Dermis microvascular lymphatic vessel endothelial cell (primary cell): Measurements from ENCODE around the gene NPAS2. TPM values are rescaled to one million over a fixed set of nuclear protein-coding genes. Genes with fewer than 3 reads are reported as not detected.

Experiments used
- DNase-seq, 2 donors: peaks; one replicate each; pipeline versions ENCODE4 v3.0.0 to v3.0.0-alpha.2; 2010; ENCODE audit warnings: low read depth in 2 of 2
- total RNA-seq: library from RNA; depleted of rRNA; stranded (reverse); fragments of >200 nt; gene quantifications from 2 replicates; pipeline ENCODE4 v1.2.1, GENCODE V29; 2014

The NPAS2 gene
- total RNA-seq, 1 donor from 2014 or later: 4.9 TPM

DNA sequence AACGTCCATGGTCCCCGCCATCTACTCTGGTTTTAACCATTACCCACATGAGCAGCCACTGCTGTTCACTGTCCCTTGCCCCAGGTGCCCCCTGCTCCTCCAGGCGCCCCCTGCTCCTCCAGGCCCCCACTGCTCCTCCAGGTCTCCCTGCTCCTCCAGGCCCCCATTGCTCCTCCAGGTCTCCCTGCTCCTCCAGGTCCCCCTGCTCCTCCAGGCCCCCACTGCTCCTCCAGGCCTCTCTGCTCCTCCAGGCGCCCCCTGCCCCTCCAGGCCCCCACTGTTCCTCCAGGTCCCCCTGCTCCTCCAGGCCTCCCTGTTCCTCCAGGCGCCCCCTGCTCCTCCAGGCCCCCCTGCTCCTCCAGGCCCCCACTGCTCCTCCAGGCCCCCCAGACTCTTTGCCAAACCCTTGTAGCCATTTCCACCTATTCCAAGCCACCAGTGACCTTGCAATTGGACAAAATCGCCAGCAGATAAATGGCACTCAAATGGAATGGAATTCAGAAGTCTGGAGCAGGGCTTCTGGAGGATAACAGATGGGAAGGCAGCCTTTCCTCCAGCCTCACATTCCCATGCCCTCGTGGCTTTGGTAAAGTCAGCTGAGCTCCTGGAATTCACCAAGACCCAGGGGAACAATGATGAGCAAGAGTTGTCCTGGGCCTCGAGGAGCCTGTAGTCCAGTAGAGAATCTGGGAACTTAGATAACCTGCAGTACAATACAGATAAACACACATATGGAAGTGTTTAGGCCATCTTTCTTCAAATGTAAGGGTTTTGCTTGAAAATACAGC, 168.9 kb downstream of the NPAS2 start:
- DNase-seq: no peak

DNA sequence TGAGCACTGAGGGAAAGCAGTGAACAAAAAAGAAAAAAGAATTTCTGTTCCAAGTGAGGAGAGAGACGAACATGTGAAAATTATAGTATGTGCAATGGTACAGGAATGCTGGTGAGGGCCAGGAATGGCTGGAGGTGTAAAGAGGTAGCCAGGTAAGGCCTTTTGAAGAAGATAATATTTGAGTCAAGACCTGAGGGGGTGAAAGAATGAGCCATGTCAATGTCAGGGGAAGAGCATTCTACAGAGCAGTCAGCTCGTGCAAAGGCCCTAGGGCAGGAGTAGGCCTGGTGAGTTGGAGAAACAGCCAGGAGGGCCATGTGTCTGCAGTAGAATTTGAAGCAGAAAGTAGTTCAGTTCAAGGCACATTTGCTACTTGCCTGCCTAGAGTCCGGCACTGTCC, 169.7 kb downstream of the NPAS2 start:
- no peak for DNase-seq

DNA sequence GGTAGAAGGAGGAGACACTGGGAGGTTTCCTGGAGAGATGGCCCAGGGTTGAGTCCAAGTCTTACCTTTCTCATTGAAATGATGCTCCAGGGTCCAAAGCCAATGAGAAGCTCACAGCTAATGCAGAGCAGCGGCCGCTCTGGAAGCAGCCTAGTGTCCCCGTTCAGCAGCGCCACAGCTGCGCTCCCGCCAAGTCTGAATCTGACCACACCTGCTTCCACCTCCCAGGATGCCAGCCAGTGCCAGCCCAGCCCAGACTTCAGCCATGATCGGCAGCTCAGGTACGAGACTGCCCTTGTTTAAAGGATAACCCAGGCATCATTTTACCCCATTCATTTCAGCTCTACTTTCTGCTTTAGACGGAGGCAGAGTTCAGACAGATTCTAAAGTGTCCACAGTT, 170.2 kb downstream of the NPAS2 start:
- no peak for DNase-seq

DNA sequence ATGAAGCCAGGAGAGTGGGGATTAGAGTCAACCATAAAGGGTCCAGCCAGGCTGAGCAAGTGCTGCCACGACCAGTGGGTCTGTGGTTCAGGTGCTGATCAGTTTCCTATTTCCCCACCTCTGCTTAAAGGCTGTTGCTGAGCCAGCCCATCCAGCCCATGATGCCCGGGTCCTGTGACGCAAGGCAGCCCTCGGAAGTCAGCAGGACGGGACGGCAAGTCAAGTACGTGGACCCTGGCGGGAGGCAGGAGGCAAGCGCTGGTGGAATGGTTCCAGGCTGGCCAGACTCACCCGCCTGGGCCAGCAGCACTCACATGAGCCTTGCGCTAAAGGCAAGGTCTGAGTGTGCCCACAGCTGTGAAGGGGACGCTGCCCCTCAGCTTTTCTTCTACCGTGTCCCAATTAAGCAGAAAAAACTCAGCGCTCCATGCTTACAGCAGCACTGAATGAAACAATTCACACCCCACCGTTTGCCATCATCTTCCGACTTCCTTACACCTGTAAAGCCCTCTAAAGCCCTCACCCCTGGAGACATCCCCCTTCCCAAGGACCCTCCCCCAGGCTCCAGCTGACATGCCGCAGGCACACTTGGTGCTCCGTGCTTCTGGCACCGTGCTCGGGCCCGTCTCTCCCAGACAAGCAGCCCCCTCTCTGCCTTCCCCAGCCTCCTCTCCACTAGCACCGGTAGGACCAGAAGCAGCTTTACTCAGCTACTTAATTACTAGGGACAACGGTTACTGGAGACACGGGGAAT, 170.9 kb downstream of the NPAS2 start:
- DNase-seq: no peak

DNA sequence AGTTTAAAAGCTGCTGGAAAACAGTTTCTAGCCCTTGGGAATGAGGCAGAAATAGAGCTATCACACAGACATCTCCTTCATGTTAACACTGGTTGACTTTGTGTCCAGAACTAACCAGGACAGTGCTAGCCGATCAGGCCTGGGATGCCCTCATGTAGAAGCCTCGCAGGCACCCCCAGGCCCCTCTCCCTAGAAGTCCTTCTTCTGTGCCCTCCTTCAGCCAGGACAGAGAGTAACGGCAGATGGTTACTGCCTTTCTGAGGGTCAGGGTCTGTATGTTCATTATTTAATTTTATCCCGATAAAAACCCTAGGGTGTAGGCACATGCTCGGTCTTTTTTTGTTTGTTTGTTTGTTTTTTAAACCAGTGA, 171.4 kb downstream of the NPAS2 start:
- no peak for DNase-seq

DNA sequence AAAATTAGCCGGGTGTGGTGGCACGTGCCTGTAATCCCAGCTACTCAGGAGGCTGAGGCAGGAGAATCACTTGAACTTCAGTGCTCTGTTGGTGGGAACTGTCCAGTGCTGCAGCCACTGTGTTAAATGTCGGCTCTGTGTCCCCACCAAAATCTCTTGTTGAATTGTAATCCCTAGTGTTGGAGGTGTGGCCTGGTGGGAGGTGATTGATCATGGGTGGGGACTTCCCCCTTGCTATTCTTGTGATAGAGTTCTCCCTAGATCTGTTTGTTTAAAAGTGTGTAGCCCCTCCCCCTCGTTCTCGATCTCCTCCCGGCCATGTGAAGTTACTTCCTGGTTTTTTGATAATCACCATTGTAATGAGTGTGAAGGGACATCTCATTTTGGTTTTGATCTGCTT, 172.3 kb downstream of the NPAS2 start:
- DNase-seq: no peak

DNA sequence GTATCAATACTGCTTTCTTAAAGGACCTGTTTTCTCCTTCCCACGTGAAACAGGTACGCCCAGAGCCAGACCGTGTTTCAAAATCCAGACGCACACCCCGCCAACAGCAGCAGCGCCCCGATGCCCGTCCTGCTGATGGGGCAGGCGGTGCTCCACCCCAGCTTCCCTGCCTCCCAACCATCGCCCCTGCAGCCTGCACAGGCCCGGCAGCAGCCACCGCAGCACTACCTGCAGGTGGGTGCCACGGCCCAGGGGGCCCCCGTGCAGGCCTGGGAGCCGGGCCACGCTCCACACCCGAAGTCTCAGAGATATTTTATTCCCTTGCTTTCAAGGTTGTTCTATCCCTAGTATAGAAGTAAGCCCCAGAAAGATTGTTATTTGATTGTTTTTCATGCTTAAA, 173.4 kb downstream of the NPAS2 start:
- no peak for DNase-seq

DNA sequence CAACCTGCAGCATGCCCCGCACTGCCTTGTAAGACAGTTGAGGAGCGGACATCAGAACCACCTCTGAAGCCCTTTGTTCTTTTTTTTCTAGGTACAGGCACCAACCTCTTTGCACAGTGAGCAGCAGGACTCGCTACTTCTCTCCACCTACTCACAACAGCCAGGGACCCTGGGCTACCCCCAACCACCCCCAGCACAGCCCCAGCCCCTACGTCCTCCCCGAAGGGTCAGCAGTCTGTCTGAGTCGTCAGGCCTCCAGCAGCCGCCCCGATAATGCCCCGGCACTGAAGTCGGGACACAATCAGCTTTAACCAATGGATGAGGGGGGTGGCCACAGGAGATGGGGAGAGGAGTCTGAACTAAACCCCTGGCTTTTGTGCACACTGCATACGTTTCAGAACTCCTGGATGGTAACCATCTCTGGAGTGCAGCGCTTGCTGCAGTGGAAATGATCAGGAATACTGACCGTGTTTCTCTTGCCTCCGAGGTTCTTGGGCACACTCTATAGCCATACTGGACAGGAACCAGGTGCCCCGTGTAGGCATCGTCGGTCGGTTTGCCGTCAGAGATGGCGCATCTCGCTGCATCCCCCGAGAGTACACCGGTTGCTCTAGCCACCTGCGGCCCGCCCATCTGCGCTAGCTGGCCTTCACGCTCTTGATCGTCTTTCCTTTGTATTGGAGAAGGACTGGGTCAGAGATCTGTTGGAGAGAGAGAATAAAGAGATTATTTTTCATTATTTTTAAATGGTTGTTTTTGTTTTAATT, 175.6 kb downstream of the NPAS2 start:
- DNase-seq: no peak

DNA sequence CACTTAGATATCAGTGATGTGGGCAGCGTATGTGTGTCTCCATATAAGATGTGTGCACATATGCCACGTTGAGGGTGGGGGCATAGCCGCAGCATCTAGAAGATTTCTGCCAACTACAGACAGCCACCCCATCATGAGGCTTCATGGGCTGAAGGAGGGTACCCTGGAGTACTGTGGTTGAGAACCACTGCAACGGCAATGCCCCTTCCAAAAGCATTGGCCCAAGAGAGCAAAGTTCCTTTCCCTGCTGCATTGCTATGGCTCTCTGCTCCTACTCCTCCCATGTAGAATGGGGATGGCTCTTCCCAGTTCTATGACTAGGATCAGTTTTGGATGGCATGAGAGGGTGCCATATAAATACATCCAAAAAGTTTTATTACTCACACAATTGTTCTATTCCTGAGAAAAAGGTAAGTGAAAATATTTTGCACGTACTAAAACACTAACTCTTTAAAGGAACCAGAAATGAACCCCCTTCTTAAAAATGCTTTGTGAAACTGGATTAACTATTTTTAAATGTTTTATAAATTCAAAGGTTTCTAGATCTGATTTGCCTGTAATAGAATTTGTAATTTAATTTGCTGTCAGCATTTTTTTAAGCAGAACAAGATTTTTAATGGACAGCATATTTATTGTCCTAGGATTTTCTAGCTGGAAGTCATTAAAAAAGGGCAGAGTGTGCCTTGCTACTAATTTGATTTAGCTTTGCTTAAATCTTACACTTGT, 177.7 kb downstream of the NPAS2 start:
- no peak for DNase-seq

DNA sequence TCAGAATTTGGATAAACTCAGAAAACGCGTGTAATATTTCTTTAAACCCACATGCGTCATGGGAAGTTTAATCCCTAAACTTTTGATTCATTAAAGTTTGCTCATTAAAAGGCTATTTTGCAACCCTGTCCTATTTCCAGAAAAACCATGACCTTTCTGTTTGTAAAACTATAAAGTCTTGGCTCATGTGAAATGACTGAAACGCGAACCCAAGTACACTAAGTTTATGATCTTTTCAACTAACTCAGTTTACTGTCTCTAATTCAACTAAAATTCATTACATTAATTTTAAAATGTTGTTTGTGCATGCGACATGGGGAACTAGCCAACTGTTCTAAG, 178.3 kb downstream of the NPAS2 start:
- no peak for DNase-seq

DNA sequence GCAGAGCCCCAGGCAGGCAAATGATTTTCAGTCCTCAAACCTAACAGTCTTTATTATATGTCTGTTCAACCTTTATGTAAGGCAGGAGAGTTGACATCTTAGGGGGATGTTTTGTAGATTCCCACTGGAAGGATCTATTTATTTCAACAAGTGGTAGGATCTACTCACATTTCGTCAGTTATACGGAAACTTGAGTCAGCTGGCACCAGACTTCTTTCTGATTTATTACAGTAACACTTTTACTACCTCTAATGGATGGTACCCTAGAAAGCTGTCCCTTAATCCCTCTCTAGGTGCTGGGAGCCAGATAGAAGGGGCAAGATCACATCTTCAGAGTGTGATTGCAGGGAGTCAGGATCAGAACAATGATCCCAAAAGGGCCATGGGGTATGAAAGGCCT, 180.1 kb downstream of the NPAS2 start:
- no peak for DNase-seq

DNA sequence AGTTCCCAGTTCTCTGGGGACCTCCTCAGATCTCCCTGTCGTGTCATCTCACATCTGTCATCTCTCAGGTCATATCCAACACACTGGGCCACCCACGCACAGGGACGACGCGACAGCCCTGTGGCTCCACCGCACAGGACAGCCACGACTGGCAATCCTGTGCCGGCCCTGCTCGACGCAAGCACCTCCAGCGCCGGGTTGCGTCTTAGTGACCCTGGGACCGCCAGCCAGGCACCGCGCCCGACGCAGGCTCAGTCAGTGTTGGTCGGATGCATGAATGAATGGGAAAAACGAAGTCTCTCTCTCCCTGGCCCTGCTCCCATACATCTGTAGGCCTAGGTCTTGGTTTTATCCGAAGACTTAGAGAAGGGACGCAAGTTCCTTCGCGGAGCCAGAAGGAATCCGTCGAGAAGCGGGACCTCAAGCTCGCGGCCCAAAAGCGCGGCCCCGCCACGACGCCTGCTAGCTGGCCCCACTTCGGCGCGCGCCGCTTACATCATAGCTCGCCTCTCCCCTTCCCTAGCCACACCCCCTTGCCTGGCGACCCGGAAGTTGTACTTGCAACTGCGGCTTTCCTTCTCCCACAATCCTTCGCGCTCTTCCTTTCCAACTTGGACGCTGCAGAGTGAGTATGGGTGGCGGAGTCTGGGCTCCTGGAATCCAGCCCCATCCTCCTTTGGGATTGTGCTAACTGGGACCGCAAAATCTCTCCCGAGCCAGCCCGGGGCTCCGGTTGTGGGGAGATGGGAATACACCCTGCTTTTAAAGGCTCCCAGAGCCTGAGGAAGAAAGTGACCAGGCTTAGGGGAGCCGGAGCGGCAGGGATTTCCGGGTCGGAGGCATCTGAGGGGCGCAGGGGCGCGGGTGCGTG, 182.0 kb downstream of the NPAS2 start, which contains the start of gene RPL31:
Gene RPL31 (plus strand): TSS at position 599 of the 871 bp plus-strand sequence. CDS start 413 bp downstream, outside the sequence.
- peak; percentile 94 to 97 for DNase-seq

DNA sequence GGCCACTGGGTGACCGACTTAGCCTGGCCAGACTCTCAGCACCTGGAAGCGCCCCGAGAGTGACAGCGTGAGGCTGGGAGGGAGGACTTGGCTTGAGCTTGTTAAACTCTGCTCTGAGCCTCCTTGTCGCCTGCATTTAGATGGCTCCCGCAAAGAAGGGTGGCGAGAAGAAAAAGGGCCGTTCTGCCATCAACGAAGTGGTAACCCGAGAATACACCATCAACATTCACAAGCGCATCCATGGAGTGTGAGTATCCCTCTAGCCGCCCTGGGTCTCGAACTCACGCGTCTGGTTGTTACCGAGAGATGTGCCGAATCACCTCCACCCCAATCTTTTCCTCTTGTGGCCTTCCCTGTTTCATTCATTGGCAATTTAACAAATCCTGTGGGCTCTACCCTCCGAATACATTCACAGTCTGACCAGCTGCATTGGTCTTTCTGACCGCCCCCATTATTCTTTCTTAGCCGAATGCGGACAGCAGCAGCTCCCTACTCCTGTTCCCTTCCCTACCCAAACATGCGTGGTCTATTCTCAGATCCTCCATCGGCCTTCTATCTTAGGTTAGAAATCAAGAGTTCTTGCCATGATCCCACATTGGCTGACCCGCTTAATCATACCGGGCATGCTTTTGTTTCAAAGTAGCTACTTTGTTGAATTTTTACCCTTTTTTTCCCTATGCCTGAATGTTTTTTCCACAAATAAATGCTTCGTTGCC, 182.8 kb downstream of the NPAS2 start:
- peak in 1 of 2 donors; percentile 26 for DNase-seq

DNA sequence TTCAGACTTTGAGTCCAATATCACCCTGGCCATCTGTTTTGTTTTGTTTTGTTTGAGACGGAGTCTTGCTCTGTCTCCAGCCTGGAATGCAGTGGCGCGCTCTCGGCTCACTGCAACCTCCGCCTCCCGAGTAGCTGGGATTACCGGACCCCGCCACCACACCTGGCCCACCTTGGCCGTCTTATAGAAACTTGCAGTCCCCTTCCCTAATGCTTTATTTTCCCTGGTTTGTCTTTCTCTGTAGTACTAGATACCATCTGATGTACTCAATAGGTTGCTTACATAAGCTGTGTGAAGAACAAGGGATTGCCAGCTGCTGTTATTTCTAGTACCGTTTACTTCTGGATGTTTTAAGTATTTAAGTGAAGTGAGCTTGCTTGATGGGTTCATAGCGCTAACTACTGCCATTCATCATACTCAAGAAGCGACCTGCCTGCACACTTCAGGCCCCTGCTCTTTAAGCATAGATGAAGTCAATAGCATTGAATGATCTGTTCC, 183.4 kb downstream of the NPAS2 start:
- peak in 1 of 2 donors; percentile 16 for DNase-seq

DNA sequence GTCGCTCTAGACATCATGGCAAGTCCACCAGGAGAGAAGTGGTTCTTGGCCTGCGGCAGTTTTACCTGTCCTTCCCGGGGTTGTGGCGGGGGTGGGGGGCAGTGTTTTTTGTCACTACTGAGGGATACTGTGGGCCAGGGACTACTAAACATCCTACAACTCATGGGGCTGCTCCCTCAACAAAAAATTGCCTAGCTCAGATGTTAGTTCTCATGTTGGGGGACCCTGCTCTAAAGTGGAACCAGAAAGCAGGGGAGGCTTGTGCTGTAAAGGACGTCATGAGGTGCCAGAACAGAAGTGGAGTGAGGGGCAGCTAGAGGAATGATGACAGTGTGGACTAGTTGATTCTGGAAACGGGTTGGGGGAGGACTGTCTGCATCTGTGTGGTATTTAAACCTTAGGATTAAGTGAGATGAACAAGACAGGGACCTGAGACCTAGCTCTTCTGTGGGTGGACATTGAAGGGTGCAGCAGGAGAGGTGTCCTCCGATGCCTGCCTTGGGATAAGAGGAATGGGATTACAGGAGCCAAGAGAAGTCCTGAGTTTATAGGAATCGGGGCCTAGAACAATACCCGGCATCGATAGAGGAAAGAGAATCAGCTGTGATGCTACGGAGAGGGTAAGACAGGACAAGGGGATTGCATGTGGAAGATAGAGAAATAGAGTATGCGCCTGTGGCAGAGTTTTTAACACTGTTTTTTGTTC, 184.8 kb downstream of the NPAS2 start:
- no peak for DNase-seq

DNA sequence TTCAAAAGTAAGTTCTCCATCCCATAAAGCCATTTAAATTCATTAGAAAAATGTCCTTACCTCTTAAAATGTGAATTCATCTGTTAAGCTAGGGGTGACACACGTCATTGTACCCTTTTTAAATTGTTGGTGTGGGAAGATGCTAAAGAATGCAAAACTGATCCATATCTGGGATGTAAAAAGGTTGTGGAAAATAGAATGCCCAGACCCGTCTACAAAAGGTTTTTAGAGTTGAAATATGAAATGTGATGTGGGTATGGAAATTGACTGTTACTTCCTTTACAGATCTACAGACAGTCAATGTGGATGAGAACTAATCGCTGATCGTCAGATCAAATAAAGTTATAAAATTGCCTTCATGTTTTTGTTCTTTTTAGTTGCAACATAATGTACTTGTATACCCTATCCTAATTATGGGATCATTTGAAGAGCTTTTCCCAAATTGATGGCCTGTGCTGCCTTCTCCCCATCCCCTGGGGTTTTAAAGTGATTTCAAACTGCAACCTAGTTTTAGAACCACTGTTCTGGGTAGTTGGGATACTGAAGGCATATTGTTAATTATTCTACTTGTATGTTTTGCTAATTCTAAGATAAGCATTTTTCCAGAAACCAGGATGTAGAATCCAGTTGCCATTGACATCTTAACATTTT, 186.3 kb downstream of the NPAS2 start:
- no peak for DNase-seq

DNA sequence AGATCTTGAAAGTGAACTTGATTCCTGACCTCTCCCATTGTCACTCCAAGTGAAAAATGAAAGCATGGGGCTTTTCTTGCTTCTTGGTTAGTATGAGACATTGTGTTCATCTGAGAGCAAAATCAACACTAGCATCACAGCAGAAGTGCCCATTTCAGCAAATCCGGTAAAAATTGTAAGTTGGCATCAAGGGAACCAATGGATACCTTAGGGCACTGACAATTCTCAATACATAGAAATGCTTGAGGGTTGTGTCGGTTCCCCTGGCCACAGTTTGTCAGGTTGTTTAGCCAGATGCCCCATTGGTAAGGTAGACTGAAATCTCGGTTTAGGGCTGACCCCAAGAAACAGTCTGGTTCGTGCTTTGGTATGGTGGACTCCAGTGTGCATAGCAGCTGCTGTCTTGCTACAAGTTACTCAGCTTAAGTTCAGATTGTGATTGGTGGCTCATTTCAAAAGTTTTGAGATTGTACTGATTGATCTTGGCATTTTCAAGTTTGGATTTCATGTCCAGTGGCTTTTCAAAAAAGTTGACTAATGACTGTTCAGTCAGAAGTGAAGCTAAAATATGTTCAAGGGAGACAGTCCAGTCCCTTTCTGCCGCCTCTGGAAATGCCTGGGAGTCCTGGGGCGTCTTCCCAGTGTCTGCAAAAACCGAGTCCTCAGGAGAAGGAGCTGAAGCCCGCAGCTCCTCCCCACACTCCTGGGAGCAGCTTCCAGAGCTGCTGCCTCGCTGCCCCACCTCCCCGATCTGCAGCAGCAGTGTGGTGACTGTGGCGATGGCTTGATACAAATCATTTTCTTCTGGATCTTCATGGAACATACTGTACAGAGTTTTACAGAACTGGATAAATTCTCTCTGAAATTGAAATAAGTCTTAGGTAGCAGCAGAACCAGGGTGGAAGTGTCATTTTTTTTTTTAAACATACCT, 187.7 kb downstream of the NPAS2 start:
- DNase-seq: no peak

DNA sequence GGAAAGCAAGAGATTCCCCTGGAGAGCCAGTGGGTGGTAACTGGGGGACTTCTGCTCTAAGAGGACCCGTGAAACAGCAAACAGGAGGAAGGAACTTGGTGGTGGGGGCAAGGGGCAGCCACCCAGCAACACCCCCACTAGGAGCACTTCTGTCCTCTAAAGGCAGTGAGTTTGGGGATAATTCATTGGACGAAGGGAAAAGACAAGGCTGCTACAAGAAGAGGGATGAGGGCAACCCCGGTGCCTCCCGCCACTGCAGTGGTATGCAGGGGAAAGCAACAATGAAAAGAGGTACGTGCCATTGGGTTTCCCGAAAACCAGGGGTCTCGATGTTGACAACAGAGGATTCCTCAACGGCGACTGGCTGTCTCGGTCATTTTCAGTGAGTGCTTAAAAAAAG, 191.2 kb downstream of the NPAS2 start:
- no peak for DNase-seq
